H1 (cell line): ENCODE data around the gene APOL3. TPM values are rescaled to one million over a fixed set of nuclear protein-coding genes. Genes with fewer than 3 reads are reported as not detected.

Experiments
- SRF ChIP-seq: IDR thresholded peaks from 2 replicates; pipeline ENCODE4 v1.6.1; 2011; ENCODE audit warnings: mild to moderate bottlenecking, low read depth, low read length, moderate library complexity
- TBP ChIP-seq: IDR thresholded peaks from 2 replicates; pipeline ENCODE4 v1.6.1; 2011; ENCODE audit warnings: low read depth, low read length, improper control_type of control experiment
- polyA plus RNA-seq, 7 experiments: library from polyadenylated mRNA; depleted of rRNA in 3 of 7; stranded (reverse) in 5 of 7; unstranded in 2 of 7; fragments of >200 nt in 5 of 7; fragments of 200-250 nt in 2 of 7; gene quantifications; 1 replicate in 5 of 7; 2 replicates in 1 of 7; 4 replicates in 1 of 7; pipeline versions ENCODE4 v1.2.1 to v1.2.3, GENCODE V29; 2011 to 2013; ENCODE audit warnings: missing spikeins in 2 of 7, mixed read lengths in 2 of 7
- total RNA-seq: library from RNA; stranded (reverse); fragmentation: NEBNext Ultra II Directional; extraction: Animal tissue kit (Norgen Biotek cat#: 25700); gene quantifications from 2 replicates; pipeline ENCODE4 v1.2.1, GENCODE V29; 2021

Gene APOL3
- total and polyA plus RNA-seq, 2 of the 8 experiments (the other 6 are each of a cell fraction or from before 2014, with no cell fraction given) = 0.12 TPM; not detected in 1

- TF ChIP-seq TBP (no peak), SRF (no peak)
- TF ChIP-seq, all 59 proteins: peak for 0
These were observed 28.6 kb downstream of the APOL3 start (continued) for GRCh38 chr22:36131907-36132306.
